ACC112 (cell line): ENCODE data around the gene EXO5.

ENCODE experiments used
- H2AFZ ChIP-seq: fragments of 200-600 bp; sonication (generic); one replicate; pipeline ENCODE4 v1.6.0; 2017; ENCODE audit warnings: antibody characterized with exemption, low read length; ENCODE audit not compliant: unreplicated experiment
- H3K27ac ChIP-seq: fragments of 200-600 bp; sonication (generic); 2 replicates; pipeline ENCODE4 v1.5.1; 2014; ENCODE audit warnings: low read depth, mild to moderate bottlenecking, antibody characterized with exemption, low read length, moderate library complexity
- H3K27me3 ChIP-seq: fragments of 200-600 bp; sonication (generic); 2 replicates; pipeline ENCODE4 v1.6.1; 2014; ENCODE audit warnings: mild to moderate bottlenecking, antibody characterized with exemption, low read length, moderate library complexity, mixed read lengths; ENCODE audit not compliant: insufficient read depth
- H3K36me3 ChIP-seq: fragments of 200-600 bp; sonication (generic); 2 replicates; pipeline ENCODE4 v1.6.1; 2016; ENCODE audit warnings: mild to moderate bottlenecking, antibody characterized with exemption, low read length, moderate library complexity, mixed read lengths; ENCODE audit not compliant: insufficient read depth
- H3K4me1 ChIP-seq: fragments of 200-600 bp; sonication (generic); one replicate; pipeline ENCODE4 v1.6.1; 2016; ENCODE audit warnings: low read length, mixed read lengths; ENCODE audit not compliant: insufficient read depth, unreplicated experiment, control insufficient read depth
- H3K4me3 ChIP-seq: fragments of 200-600 bp; sonication (generic); 2 replicates; pipeline ENCODE4 v1.5.1; 2014; ENCODE audit warnings: mild to moderate bottlenecking, low read depth, low read length
- H3K79me2 ChIP-seq: fragments of 200-600 bp; sonication (generic); one replicate; pipeline ENCODE4 v1.6.0; 2016; ENCODE audit warnings: low read length; ENCODE audit not compliant: control insufficient read depth, unreplicated experiment, insufficient read depth

EXO5 gene

DNA sequence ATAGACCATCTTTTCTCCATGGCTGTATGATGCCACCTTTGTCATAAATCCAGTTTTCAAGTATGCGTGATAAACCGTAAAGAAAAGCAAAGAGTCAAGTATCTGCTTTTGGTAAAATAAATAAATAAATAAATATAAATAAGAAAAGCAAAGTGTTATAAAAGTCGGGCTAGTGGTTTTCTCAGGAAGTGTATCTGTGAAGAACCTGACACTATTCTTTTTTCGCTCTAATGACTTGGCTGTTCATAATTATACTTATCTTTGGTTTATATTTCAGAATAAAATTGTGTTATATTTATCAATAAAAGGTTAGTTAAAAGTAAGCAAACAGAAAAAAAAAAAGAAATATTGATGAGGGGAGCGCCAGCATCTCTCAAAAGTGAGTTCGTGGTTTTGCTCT is 594 bp upstream of the EXO5 start:
- H3K79me2 ChIP-seq: peaks cover 20% of the 10 kb centered on the region
- H3K27me3 ChIP-seq: no peaks in the 10 kb centered on the region
- H2AFZ ChIP-seq: peak overlapping the region; percentile 72
- H3K4me3 ChIP-seq: peak overlapping the region; percentile 86
- peaks cover 27% of the 10 kb centered on the region for H3K36me3 ChIP-seq
- H3K4me1 ChIP-seq: peaks cover 6% of the 10 kb centered on the region
- H3K27ac ChIP-seq: peak overlapping the region; percentile 32; the same call in 1 of the 2 replicates

DNA sequence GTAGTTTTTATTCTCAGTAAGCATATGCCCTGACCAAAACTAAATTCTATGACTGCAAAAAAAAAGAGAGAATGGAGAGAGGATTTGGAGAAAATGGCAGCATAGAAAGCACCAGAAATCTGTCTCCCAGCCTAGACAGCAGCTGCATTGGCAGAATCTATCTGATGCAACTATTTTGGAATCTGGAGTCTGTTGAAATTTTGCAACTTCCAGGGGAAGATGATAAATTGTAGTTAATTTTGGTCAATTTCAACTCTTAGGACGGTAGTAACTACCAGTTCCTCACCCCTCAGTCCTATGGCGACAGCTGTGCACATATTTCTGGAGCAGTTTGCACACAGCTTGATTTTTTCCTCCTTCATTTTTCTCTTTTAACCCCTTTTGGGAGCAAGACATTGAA is 10.9 kb downstream of the EXO5 start:
- H3K4me1 ChIP-seq: no peaks in the 10 kb centered on the region
- H2AFZ ChIP-seq: no peak overlapping the region
- no peaks in the 10 kb centered on the region for H3K79me2 ChIP-seq
- H3K27ac ChIP-seq: no peak overlapping the region
- no peak overlapping the region for H3K4me3 ChIP-seq
- no peaks in the 10 kb centered on the region for H3K27me3 ChIP-seq
- H3K36me3 ChIP-seq: peaks cover 27% of the 10 kb centered on the region

DNA sequence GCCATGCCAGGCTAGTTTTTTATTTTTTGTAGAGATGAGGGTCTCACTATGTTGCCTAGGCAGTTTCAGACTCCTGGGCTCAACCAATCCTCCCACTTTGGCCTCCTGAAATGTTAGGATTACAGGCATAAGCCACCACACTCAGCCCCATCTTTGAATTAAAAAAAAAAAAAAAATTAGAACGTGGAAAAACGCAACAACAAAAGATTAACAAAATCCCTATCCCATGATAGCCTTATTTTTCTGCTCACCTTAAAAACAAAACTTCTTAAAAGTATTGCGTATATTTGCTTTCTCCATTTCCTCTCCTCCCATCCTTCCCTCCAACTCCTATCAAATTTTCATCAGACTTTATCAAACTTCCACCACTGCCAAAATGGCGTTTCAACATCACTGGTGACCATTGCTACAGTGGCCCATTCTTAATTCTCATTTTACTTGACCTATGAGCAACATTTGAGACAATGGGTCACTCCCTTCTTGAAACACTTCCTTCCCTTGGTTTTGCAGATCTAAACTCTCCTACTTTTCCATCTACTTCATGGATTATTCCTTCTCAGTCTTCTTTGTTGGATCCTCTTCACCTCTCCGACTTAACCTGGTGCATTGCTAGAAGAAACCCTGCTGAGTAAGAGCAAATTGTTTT is 22.3 kb downstream of the EXO5 start:
- H3K4me3 ChIP-seq: peak overlapping the region; percentile 82
- H3K27ac ChIP-seq: peak overlapping the region; percentile 88
- H3K27me3 ChIP-seq: no peaks in the 10 kb centered on the region
- H3K79me2 ChIP-seq: no peaks in the 10 kb centered on the region
- no peaks in the 10 kb centered on the region for H3K4me1 ChIP-seq
- H2AFZ ChIP-seq: peak overlapping the region; percentile 100
- H3K36me3 ChIP-seq: peaks cover 3% of the 10 kb centered on the region; the same call in 1 of the 2 replicates

DNA sequence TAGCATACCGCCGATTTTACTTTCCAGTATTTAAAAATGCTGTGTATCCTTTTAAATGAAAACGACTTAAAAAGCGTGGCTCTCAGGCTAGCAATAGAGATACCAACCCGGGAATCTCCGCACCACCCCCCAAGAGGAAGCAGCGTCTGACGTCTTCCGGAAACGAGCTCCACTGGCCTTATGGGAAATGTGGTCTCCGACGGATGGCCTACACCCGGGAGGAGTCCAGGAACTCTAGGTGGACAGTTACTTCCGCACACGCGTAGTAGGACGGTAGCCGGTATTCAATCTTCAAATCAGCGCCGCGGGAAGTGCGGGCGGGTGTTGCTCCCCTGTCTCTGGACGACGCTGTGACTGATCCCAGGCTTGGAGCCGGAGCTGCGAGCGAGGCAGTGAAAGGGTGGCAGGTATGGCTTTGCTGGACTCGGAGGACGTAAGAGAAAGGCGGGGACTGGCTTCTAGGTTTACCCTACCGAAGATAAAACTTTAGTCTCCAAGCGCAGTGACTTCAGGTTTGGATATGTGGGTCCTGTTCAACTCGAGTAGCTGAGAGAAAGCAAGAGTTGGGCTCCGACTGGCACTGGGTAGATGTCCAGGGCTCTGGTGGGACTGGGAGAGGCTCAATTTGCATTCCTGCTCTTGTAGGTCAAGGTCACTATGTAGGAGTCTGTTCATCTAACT is 23.0 kb downstream of the EXO5 start, which contains the start of gene ZNF684:
Gene ZNF684, plus strand, starts transcription at position 257 of the 681 bp plus-strand sequence. CDS start 1,530 bp downstream, outside the sequence.
- peak within 1 kb of the TSS; percentile 82 for H3K4me3 ChIP-seq
- peak within 1 kb of the TSS; percentile 100 for H2AFZ ChIP-seq
- H3K27ac ChIP-seq: peak within 1 kb of the TSS; percentile 88
- H3K79me2 ChIP-seq: no peaks in the 10 kb centered on the region
- no peaks in the 10 kb centered on the region for H3K27me3 ChIP-seq
- peaks cover 3% of the 10 kb centered on the region; the same call in 1 of the 2 replicates for H3K36me3 ChIP-seq
- no peaks in the 10 kb centered on the region for H3K4me1 ChIP-seq

DNA sequence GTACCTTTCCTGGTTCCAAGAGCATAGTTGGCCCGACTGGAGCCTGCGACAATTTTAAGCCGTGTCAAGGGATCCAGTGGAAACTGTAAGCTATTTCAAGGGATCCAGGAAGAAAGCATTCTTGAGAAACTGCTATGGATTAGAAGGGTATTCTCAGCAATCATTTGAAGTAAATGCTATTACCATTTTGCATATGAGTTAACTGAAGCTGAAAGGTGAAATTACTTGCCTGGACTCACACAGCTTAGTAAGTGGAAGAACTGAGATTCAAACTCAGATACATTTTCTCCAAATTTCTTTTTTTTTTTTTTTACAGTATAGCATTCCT is 23.5 kb downstream of the EXO5 start:
- peak overlapping the region; percentile 82 for H3K4me3 ChIP-seq
- H3K27me3 ChIP-seq: no peaks in the 10 kb centered on the region
- H2AFZ ChIP-seq: peak overlapping the region; percentile 34
- H3K36me3 ChIP-seq: peaks cover 3% of the 10 kb centered on the region; the same call in 1 of the 2 replicates
- H3K27ac ChIP-seq: peak overlapping the region; percentile 88
- H3K79me2 ChIP-seq: no peaks in the 10 kb centered on the region
- H3K4me1 ChIP-seq: no peaks in the 10 kb centered on the region

GRCh38 chr1:40532844-40533424 is 24.4 kb downstream of the EXO5 start:
- Histone ChIP-seq H2AFZ (no peak overlapping the region), H3K27ac (no peak overlapping the region), H3K27me3 (no peaks in the 10 kb centered on the region), H3K36me3 (peaks cover 3% of the 10 kb centered on the region; the same call in 1 of the 2 replicates), H3K4me1 (no peaks in the 10 kb centered on the region), H3K79me2 (no peaks in the 10 kb centered on the region), H3K4me3 (peak overlapping the region; percentile 82)

GRCh38 chr1:40534589-40534988 is 26.0 kb downstream of the EXO5 start:
- no peak overlapping the region for H2AFZ ChIP-seq
- H3K36me3 ChIP-seq: peaks cover 3% of the 10 kb centered on the region; the same call in 1 of the 2 replicates
- H3K27ac ChIP-seq: no peak overlapping the region
- H3K79me2 ChIP-seq: no peaks in the 10 kb centered on the region
- no peak overlapping the region for H3K4me3 ChIP-seq
- H3K27me3 ChIP-seq: no peaks in the 10 kb centered on the region
- H3K4me1 ChIP-seq: no peaks in the 10 kb centered on the region

DNA sequence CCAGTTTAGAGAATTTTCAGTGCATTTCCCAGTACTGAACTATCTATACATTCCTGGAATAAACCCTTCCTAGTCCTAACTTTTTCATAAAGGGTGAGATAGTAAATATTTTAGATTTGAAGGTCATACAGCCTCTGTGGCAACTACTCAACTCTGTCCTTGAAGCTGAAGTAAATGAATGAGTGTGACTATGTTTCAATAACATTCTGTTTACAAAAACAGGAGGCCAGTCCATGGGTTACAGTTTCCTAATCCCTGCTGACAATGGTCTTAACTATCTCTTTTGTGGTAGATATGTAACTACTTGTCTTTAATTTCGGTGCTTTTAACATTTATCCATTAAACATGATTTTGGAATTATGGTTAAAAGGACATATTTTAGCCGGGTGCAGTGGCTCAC is 27.2 kb downstream of the EXO5 start:
- Histone ChIP-seq H3K36me3 (peaks cover 3% of the 10 kb centered on the region; the same call in 1 of the 2 replicates), H3K27me3 (no peaks in the 10 kb centered on the region), H3K79me2 (no peaks in the 10 kb centered on the region), H3K4me3 (no peak overlapping the region), H3K4me1 (no peaks in the 10 kb centered on the region), H2AFZ (no peak overlapping the region), H3K27ac (no peak overlapping the region)

DNA sequence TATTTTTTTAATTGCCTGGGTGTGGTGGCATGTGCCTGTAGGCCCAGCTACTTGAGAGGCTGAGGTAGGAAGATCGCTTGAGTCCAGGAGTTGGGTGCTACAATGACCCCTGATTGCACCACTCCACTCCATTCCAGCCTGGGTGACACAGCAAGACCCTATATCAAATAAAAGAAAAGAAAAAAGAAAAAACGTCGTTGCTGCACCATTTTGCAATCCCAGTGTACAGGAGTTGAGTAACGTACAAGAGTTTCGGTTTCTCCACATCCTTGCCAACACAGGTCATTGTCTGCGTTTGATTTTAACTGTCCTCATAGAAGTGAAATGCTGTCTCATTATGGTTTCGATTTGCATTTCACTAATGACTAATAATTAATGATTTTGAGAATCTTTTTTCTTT is 30.8 kb downstream of the EXO5 start:
- Histone ChIP-seq H3K79me2 (no peaks in the 10 kb centered on the region), H3K36me3 (peaks cover 20% of the 10 kb centered on the region), H3K4me3 (no peak overlapping the region), H2AFZ (no peak overlapping the region), H3K27me3 (no peaks in the 10 kb centered on the region), H3K4me1 (no peaks in the 10 kb centered on the region), H3K27ac (no peak overlapping the region)

GRCh38 chr1:40546957-40547356 is 38.4 kb downstream of the EXO5 start:
- Histone ChIP-seq H3K27me3 (no peaks in the 10 kb centered on the region), H3K27ac (no peak overlapping the region), H3K79me2 (no peaks in the 10 kb centered on the region), H2AFZ (no peak overlapping the region), H3K4me1 (no peaks in the 10 kb centered on the region), H3K36me3 (peaks cover 40% of the 10 kb centered on the region), H3K4me3 (no peak overlapping the region)
